Measurements from ENCODE around the gene CDYL. TPM values are rescaled to one million over a fixed set of nuclear protein-coding genes. Genes with fewer than 3 reads are reported as not detected.

CDYL gene
- polyA plus RNA-seq, 1 of the 3 experiments (the other 2 are of a cell fraction) = 13.3 TPM

- Histone ChIP-seq H4K20me1 (ENCODE audit: insufficient read depth) (peaks cover 52% of the 10 kb centered on the region), H3K9me2 (no peaks in the 10 kb centered on the region), H3K79me2 (ENCODE audit: insufficient read depth) (peaks cover 94% of the 10 kb centered on the region), H3K27me3 (ENCODE audit: insufficient read depth) (no peaks in the 10 kb centered on the region), H3K9ac (no peak overlapping the region), H2AFZ (ENCODE audit: low read depth) (no peak overlapping the region), H3K4me2 (no peak overlapping the region), H3K36me3 (replicated peaks in 1 of 2; ENCODE audit: control insufficient read depth in 1 of 2, insufficient read depth in 2 of 2, low read length in 1 of 2) (no peaks in the 10 kb centered on the region), H3K27ac (ENCODE audit: low read depth in 2 of 2, low read length in 1 of 2) (no peak overlapping the region), H3K4me3 (ENCODE audit: low read depth in 2 of 2, low read length in 1 of 2) (no peak overlapping the region), H3K9me3 (no peaks in the 10 kb centered on the region), H3F3A (replicated peaks; ENCODE audit: insufficient read depth) (no peaks in the 10 kb centered on the region), H3K4me1 (ENCODE audit: control insufficient read depth in 1 of 2, insufficient read depth in 2 of 2, low read depth in 1 of 2, low read length in 1 of 2) (no peaks in the 10 kb centered on the region)
- no peak for DNase-seq
- TF ChIP-seq EP300 (IDR thresholded peaks at IDR 0.05; ENCODE audit: borderline replicate concordance in 1 of 2, low read depth in 1 of 2, low read length in 1 of 2) (no peak), EZH2phosphoT487 (IDR thresholded peaks at IDR 0.05; ENCODE audit: borderline replicate concordance, low read depth) (no peak), RFX5 (IDR thresholded peaks at IDR 0.05; ENCODE audit: low read length) (no peak), TEAD4 (IDR thresholded peaks at IDR 0.05; ENCODE audit: borderline replicate concordance, insufficient read depth) (no peak), GATA2 (CRISPR knock-in tag; IDR thresholded peaks at IDR 0.05) (no peak), RXRA (IDR thresholded peaks at IDR 0.05; ENCODE audit: borderline replicate concordance, low read depth) (no peak), FOSL2 (IDR thresholded peaks at IDR 0.05; ENCODE audit: borderline replicate concordance, low read depth) (no peak), USF1 (IDR thresholded peaks at IDR 0.05; ENCODE audit: borderline replicate concordance, low read depth) (no peak), TAF1 (IDR thresholded peaks at IDR 0.05; ENCODE audit: borderline replicate concordance, low read depth, low read length) (no peak), IRF3 (IDR thresholded peaks at IDR 0.05; ENCODE audit: low read depth, low read length) (no peak), USF2 (IDR thresholded peaks at IDR 0.05; ENCODE audit: borderline replicate concordance, low read depth, low read length) (no peak), GABPA (IDR thresholded peaks at IDR 0.05; ENCODE audit: low read depth) (no peak)
- POLR2A ChIA-PET = no interaction called here
- WGBS (ENCODE audit: low lambda C conversion rate) = 100% methylated on average over 2 of the region's 3 CpGs
- CTCF ChIA-PET = interaction anchor here (0.7 to 0.8 kb wide), 2 partner anchors 23 to 37 kb away, joined by 3 read pairs; no protein-coding TSS in a partner anchor
Measured at GRCh38 chr6:4883298-4883697, 107.1 kb downstream of the CDYL start.

GRCh38 chr6:4884646-4885340 lies 108.6 kb downstream of the CDYL start:
- 94% methylated on average over 7 of the region's 7 CpGs for WGBS (ENCODE audit: low lambda C conversion rate)
- no peaks in the 10 kb centered on the region for H3K9me3 ChIP-seq
- no peak for DNase-seq
- no peak overlapping the region for H3K9ac ChIP-seq
- no peaks in the 10 kb centered on the region; a peak in 1 of 4 replicates for H3K4me1 ChIP-seq (ENCODE audit: control insufficient read depth in 1 of 2, insufficient read depth in 2 of 2, low read depth in 1 of 2, low read length in 1 of 2)
- peaks cover 94% of the 10 kb centered on the region for H3K79me2 ChIP-seq (ENCODE audit: insufficient read depth)
- peaks cover 54% of the 10 kb centered on the region for H4K20me1 ChIP-seq (ENCODE audit: insufficient read depth)
- no peaks in the 10 kb centered on the region for H3F3A ChIP-seq (replicated peaks; ENCODE audit: insufficient read depth)
- no peak overlapping the region for H3K27ac ChIP-seq (ENCODE audit: low read depth in 2 of 2, low read length in 1 of 2)
- no peak overlapping the region for H3K4me2 ChIP-seq
- ChIA-PET POLR2A (no interaction called here), CTCF (no interaction called here)
- no peak overlapping the region for H2AFZ ChIP-seq (ENCODE audit: low read depth)
- H3K27me3 ChIP-seq (ENCODE audit: insufficient read depth) = no peaks in the 10 kb centered on the region
- TF ChIP-seq RCOR1 (IDR thresholded peaks at IDR 0.05; ENCODE audit: low read length) (no peak), ELF1 (IDR thresholded peaks at IDR 0.05) (no peak), EP300 (IDR thresholded peaks at IDR 0.05; ENCODE audit: borderline replicate concordance in 1 of 2, low read depth in 1 of 2, low read length in 1 of 2) (no peak), SMC3 (IDR thresholded peaks at IDR 0.05; ENCODE audit: low read depth, low read length) (no peak), USF1 (IDR thresholded peaks at IDR 0.05; ENCODE audit: borderline replicate concordance, low read depth) (no peak), FOXM1 (IDR thresholded peaks at IDR 0.05; ENCODE audit: low read depth) (no peak), FOSL2 (IDR thresholded peaks at IDR 0.05; ENCODE audit: borderline replicate concordance, low read depth) (no peak), NFIC (IDR thresholded peaks at IDR 0.05; ENCODE audit: borderline replicate concordance) (no peak), NRF1 (IDR thresholded peaks at IDR 0.05; ENCODE audit: low read depth, low read length) (no peak)
- no peak overlapping the region for H3K4me3 ChIP-seq (ENCODE audit: low read depth in 2 of 2, low read length in 1 of 2)
- no peaks in the 10 kb centered on the region for H3K9me2 ChIP-seq
- no peaks in the 10 kb centered on the region for H3K36me3 ChIP-seq (replicated peaks in 1 of 2; ENCODE audit: control insufficient read depth in 1 of 2, insufficient read depth in 2 of 2, low read length in 1 of 2)
